Activated naive CD8-positive, alpha-beta T cell treated with anti-CD3 and anti-CD28 coated beads for 36 hours (primary cell): ENCODE measurements around the gene COL4A2. TPM values are rescaled to one million over a fixed set of nuclear protein-coding genes. Genes with fewer than 3 reads are reported as not detected.

Experiments used
- DNase-seq: peaks from one replicate; pipeline ENCODE4 v3.0.0; 2021
- H3K27ac Mint-ChIP-seq: one replicate; pipeline ENCODE4 v1.8.0; 2022; ENCODE audit warnings: mild to moderate bottlenecking, moderate library complexity, mixed read lengths
- H3K27me3 Mint-ChIP-seq: one replicate; pipeline ENCODE4 v1.8.0; 2022; ENCODE audit warnings: mild to moderate bottlenecking, mixed read lengths
- H3K36me3 Mint-ChIP-seq: one replicate; pipeline ENCODE4 v1.8.0; 2021; ENCODE audit warnings: mild to moderate bottlenecking, mixed read lengths
- H3K4me1 Mint-ChIP-seq: one replicate; pipeline ENCODE4 v1.8.0; 2021; ENCODE audit warnings: mixed read lengths
- H3K4me3 Mint-ChIP-seq: one replicate; pipeline ENCODE4 v1.8.0; 2022; ENCODE audit warnings: mild to moderate bottlenecking, moderate library complexity, mixed read lengths
- H3K9me3 Mint-ChIP-seq: one replicate; pipeline ENCODE4 v1.8.0; 2022; ENCODE audit warnings: mixed read lengths
- total RNA-seq, 2 experiments: library from RNA; stranded (reverse); gene quantifications; one replicate each; pipeline ENCODE4 v1.2.3, GENCODE V29; 2021

Gene COL4A2
- total RNA-seq, 2 experiments from 2014 or later: not detected

DNA sequence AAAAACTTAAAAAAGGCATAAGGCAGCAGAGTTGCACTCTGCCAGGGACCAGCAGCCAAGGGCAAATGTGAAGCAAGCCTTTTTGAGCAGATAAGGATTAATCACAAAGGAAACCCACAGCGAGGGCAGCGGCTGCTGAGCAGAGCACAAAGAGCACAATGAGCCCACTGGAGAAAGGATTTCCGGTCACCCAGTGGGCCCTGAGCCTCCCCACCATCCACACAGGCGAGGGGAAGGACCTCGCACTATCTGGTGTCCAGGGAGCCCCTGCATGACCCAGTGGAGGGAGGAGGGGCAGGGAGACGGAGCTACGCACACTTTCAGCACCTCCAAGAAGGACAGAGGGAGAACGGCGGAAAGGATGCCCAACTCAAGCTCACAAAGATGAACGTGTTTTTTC is 40.1 kb upstream of the COL4A2 start:
- no peak for DNase-seq
- Mint-ChIP-seq H3K4me3 (no peak overlapping the region), H3K36me3 (no peaks in the 10 kb centered on the region), H3K4me1 (no peaks in the 10 kb centered on the region), H3K27ac (no peak overlapping the region), H3K27me3 (peaks cover 30% of the 10 kb centered on the region), H3K9me3 (no peaks in the 10 kb centered on the region)

DNA sequence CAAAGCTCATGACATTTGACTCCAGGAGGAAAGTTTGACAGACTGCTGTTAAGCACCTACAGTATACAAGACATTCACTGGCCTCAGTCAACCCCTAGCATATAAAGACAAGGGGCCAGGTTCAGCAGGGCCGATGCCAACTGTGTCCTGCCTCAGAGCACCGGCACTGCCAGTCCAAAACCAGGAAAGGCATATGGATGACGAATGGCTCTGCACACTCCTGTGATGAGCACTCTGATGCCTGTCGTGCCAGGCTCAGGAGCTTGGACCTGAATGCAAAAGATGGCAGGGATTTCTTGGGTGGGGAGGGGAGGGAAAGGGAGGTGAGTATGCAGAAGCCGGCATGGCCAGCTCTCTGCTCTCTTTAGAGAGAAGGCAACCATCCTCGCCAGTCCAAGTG is 39.0 kb upstream of the COL4A2 start:
- H3K9me3 Mint-ChIP-seq: no peaks in the 10 kb centered on the region
- no peaks in the 10 kb centered on the region for H3K4me1 Mint-ChIP-seq
- no peak overlapping the region for H3K27ac Mint-ChIP-seq
- DNase-seq: no peak
- no peak overlapping the region for H3K4me3 Mint-ChIP-seq
- peaks cover 27% of the 10 kb centered on the region for H3K27me3 Mint-ChIP-seq
- no peaks in the 10 kb centered on the region for H3K36me3 Mint-ChIP-seq

DNA sequence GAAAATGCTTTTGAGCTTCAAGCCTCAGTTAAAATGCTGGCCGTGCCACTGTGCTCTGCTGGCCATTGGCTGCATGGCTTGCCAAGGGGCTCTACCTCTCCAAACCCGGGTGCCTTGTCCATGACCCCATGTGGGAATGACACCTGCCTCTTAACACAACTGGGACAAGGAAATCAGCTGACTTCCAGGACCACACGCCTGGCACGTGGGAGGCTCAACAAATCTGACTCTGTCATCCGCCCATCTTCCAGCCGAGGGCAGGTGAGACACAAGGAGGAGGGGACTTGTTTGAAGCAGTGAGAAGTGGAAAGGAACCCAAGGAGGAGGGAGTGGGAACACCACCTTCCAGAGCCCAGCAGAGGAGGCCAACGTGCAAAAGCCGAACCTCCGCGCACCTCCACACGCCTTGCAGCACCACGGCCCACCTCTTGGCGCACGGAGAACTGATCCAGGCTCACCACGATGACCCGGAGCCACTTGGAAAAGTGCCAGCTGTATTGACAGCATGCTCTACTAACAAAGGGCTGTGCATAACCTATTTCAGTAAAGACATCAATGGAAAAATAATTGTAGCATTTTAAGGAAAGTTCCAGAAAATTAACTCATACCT is 38.4 kb upstream of the COL4A2 start:
- H3K27me3 Mint-ChIP-seq: peaks cover 27% of the 10 kb centered on the region
- no peaks in the 10 kb centered on the region for H3K4me1 Mint-ChIP-seq
- no peak for DNase-seq
- no peak overlapping the region for H3K27ac Mint-ChIP-seq
- H3K36me3 Mint-ChIP-seq: no peaks in the 10 kb centered on the region
- H3K4me3 Mint-ChIP-seq: no peak overlapping the region
- H3K9me3 Mint-ChIP-seq: no peaks in the 10 kb centered on the region

DNA sequence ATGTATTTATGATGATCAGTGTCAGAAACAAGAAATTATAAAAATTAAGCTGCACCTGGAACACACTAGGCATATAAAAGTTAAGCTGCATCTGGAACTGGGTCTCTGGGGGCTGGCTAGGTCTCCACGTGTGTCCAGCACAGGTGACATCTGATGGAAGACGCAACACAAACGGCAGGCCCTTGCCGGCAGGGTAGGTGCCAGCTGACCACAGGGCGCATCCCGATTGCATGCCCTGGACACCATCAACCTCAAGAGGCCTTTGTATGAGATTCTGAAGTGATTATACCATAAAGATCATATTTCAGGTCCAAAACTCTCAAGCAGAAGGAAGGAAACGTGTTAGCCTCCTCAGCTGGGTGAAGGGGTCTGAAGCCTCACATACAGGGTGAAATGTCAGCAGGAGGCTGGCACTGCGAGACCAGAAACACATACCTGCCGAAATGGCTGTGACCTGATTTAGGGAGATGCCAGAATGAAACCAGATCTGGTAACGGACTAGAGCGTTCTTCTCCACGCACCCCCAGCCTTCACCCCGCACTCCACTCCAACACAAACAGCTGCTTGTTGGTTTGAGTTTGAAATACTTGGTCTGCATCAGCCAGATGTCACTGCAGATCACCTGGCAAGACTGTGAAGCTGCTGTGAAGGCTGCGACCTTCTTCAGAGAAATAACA is 37.4 kb upstream of the COL4A2 start:
- Mint-ChIP-seq H3K4me1 (no peaks in the 10 kb centered on the region), H3K27me3 (peaks cover 22% of the 10 kb centered on the region), H3K36me3 (no peaks in the 10 kb centered on the region), H3K4me3 (no peak overlapping the region), H3K9me3 (no peaks in the 10 kb centered on the region), H3K27ac (no peak overlapping the region)
- no peak for DNase-seq

DNA sequence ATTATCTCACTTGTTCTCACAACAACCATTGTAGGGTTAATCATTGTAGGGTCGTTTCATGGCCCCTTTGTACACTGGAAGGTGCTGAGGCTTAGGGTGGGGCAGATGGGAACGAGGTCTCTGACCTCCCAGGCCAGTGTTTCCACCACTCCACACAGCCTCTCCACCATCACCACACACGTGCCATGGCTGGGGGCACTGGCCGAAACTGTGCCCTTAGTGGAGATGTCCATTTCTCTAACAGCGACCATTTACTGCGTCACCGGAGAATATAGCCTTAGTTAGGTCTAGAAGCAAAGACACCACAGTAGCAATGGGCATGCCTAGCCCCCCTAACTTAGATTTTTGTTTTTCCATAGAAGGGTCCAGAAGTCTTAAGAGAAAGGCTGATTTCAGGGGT is 36.6 kb upstream of the COL4A2 start:
- H3K4me1 Mint-ChIP-seq: no peaks in the 10 kb centered on the region
- H3K9me3 Mint-ChIP-seq: no peaks in the 10 kb centered on the region
- DNase-seq: no peak
- H3K27ac Mint-ChIP-seq: no peak overlapping the region
- H3K36me3 Mint-ChIP-seq: no peaks in the 10 kb centered on the region
- H3K27me3 Mint-ChIP-seq: peaks cover 19% of the 10 kb centered on the region
- no peak overlapping the region for H3K4me3 Mint-ChIP-seq

DNA sequence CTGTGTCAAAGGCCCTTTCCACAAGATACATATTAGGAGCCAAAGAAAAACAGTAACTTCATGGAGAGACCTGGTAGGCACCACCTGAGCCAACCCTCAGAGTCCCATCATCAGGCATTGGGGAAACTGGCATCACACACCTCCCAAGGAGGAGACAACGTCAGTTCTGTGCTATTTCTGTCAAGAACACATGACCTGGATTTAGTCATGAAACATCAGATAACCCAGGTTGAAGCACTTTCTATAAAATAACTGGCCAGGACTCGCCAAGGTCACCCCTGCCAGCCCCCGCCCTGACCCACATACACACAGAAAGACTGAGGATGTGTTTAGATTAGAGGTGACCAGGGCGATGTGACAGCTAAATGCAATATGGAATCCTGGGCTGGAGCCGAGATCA is 35.8 kb upstream of the COL4A2 start:
- H3K4me3 Mint-ChIP-seq: no peak overlapping the region
- no peaks in the 10 kb centered on the region for H3K36me3 Mint-ChIP-seq
- no peaks in the 10 kb centered on the region for H3K4me1 Mint-ChIP-seq
- H3K27me3 Mint-ChIP-seq: peaks cover 19% of the 10 kb centered on the region
- no peak overlapping the region for H3K27ac Mint-ChIP-seq
- no peaks in the 10 kb centered on the region for H3K9me3 Mint-ChIP-seq
- DNase-seq: no peak

DNA sequence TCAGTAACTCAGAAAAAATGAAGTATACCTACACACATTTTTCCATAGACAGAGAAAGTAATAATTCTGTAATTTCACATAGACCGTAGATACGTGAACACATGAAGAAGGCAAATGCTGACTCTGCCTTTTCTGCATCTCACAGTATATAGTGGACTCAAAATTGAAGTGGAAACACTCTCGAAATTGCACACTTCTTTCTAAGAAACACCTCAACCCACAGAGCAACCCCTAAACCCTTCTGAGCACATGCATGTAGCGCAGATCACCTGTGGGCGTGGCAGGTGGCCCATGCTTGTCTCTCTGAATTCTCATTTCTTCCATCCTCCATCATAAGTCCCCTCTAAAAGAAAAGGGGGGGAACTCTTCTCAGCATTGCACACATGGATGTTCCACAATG is 34.9 kb upstream of the COL4A2 start:
- Mint-ChIP-seq H3K27ac (no peak overlapping the region), H3K4me3 (no peak overlapping the region), H3K4me1 (no peaks in the 10 kb centered on the region), H3K36me3 (no peaks in the 10 kb centered on the region), H3K27me3 (peaks cover 19% of the 10 kb centered on the region), H3K9me3 (no peaks in the 10 kb centered on the region)
- DNase-seq: no peak

DNA sequence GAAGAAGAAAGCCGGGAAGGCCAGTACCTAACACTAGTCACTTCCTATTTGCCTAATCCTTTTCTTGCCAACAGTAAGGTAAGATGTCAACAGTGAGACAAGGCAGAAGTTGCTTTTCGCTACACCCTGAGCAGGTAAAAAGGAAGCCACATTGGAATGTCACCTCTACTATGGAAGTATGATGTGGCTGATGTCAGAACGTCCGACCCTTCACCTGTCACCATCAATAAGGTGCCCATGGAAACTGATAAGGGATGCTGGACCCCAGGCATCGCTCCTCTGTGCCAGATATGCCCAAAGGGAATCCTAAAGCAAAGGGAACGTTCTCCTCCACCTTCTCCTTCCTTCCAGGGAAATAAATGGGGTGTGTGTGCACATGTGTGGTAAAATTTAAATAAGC is 34.4 kb upstream of the COL4A2 start:
- Mint-ChIP-seq H3K27ac (no peak overlapping the region), H3K36me3 (no peaks in the 10 kb centered on the region), H3K4me1 (no peaks in the 10 kb centered on the region), H3K9me3 (no peaks in the 10 kb centered on the region), H3K27me3 (peaks cover 19% of the 10 kb centered on the region), H3K4me3 (no peak overlapping the region)
- no peak for DNase-seq

DNA sequence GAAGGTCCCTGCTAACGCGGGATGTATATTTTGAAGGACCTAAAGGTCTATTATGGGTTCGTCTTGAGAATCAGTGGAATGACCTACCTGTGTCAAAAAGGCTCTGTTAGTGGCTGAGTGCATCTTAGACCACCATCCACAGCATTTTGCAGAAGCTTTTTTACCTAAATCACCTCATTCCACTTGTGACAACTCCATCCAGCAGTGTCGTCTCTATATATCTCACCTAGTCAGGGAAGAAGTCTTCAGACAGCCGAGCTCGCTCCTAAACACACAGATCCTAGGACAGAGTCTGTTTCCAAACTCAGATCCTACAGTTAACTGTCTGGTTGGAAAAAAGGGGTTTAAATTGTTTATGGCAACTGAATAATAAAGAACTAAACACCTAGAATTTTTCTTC is 33.8 kb upstream of the COL4A2 start:
- no peak overlapping the region for H3K27ac Mint-ChIP-seq
- peaks cover 21% of the 10 kb centered on the region for H3K27me3 Mint-ChIP-seq
- no peaks in the 10 kb centered on the region for H3K9me3 Mint-ChIP-seq
- H3K36me3 Mint-ChIP-seq: no peaks in the 10 kb centered on the region
- DNase-seq: no peak
- H3K4me1 Mint-ChIP-seq: no peaks in the 10 kb centered on the region
- no peak overlapping the region for H3K4me3 Mint-ChIP-seq

DNA sequence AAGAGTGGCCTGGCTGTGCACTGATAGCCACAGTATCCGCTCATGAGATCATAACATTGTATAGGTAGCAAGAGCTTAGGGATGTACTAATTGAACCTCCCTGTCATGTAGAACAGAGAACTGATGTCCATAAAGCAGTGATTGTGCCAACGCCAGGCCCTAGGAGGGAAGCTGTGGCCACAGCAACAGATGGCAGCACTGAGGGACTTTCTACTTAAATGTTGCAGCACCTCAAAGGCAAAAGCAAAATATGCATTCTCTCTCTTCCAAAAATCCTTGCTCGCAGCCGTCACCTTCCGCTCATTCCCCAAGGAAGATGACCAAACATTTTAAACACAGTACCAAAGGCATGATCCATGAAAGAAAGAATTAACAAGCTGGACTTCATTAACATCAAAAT is 32.4 kb upstream of the COL4A2 start:
- H3K4me3 Mint-ChIP-seq: no peak overlapping the region
- H3K36me3 Mint-ChIP-seq: no peaks in the 10 kb centered on the region
- peaks cover 26% of the 10 kb centered on the region for H3K27me3 Mint-ChIP-seq
- no peaks in the 10 kb centered on the region for H3K9me3 Mint-ChIP-seq
- no peaks in the 10 kb centered on the region for H3K4me1 Mint-ChIP-seq
- H3K27ac Mint-ChIP-seq: no peak overlapping the region
- DNase-seq: no peak

DNA sequence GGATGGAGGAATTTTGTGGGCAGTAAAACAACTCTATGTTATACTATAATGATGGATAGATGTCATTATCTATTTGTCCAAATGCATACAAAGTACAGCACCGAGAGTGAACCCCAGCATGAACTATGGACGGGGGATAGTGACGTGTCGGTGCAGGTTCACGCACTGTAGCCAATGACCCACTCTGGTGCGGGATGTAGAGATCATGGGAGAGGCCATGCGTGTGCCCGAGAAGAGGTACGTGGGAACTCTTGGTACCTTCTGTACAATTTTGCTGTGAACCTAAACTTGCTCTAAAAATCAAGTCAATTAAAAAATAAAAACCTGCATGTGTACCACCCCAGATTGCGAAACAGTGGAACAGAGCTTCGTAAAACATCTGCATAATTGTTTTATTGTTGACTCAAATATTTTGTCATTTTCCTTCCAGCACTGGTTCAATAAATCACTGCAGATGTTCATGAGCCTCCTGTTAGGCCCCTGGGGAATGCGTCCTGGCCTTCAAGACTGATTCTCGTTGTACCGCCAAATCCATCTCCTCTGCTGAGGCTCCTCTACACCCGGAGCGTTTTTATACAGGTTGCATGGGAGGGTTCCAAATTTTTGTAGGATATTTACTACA is 31.0 kb upstream of the COL4A2 start:
- DNase-seq: no peak
- H3K27me3 Mint-ChIP-seq: peaks cover 27% of the 10 kb centered on the region
- H3K9me3 Mint-ChIP-seq: no peaks in the 10 kb centered on the region
- H3K27ac Mint-ChIP-seq: no peak overlapping the region
- H3K36me3 Mint-ChIP-seq: no peaks in the 10 kb centered on the region
- H3K4me3 Mint-ChIP-seq: no peak overlapping the region
- peaks cover 3% of the 10 kb centered on the region for H3K4me1 Mint-ChIP-seq

DNA sequence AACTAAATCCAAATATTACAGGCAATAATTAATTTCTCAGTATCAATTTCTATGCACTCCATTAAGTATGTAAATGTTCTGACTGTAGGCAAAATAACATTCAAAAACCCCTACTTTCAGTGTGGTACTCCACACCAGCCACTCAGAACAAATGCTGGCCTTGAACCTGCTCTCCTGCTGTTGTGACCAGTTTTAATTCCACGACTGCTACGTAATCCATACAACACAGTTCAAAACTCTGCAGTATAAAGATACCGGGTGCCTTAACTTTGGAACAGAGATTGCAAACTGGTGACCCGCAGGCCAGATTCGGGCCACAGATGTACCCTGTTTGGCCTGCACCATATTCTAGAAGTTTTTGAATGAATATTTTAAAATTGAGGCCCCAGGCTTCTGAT is 30.5 kb upstream of the COL4A2 start:
- Mint-ChIP-seq H3K36me3 (no peaks in the 10 kb centered on the region), H3K4me3 (no peak overlapping the region), H3K27me3 (peaks cover 22% of the 10 kb centered on the region), H3K27ac (no peak overlapping the region), H3K9me3 (peaks cover under 1% of the 10 kb centered on the region), H3K4me1 (peaks cover 3% of the 10 kb centered on the region)
- no peak for DNase-seq

DNA sequence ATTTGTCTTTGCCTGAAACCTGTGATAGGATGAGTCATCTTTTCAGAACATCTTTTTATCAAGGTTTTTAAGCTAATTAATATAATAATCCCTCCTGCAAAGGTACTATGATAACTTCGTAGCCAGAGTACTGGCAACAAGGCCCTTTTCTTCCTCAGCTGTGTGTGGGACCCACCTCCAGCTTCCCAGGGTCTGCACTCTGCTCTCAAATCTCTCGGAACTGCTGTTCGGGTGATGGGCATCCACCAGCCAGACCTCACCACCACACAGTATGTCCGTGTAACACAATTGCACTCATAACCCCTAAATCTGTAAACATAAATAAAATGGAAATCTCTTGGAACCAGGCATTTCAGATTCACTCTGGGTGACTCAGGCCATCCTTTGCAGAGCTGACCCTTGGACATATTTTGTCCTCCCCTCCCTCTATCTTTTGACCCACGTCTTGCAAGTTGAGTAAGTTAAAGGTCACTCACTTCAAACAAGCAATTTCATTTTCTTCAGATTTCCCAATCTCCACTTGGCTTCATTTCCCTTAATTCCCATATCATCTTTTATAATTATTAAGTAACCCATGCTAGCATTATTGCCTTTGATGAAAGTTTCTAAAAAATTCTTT is 29.6 kb upstream of the COL4A2 start:
- peaks cover 3% of the 10 kb centered on the region for H3K4me1 Mint-ChIP-seq
- peaks cover 23% of the 10 kb centered on the region for H3K27me3 Mint-ChIP-seq
- peaks cover 5% of the 10 kb centered on the region for H3K9me3 Mint-ChIP-seq
- H3K4me3 Mint-ChIP-seq: no peak overlapping the region
- DNase-seq: no peak
- no peaks in the 10 kb centered on the region for H3K36me3 Mint-ChIP-seq
- no peak overlapping the region for H3K27ac Mint-ChIP-seq

DNA sequence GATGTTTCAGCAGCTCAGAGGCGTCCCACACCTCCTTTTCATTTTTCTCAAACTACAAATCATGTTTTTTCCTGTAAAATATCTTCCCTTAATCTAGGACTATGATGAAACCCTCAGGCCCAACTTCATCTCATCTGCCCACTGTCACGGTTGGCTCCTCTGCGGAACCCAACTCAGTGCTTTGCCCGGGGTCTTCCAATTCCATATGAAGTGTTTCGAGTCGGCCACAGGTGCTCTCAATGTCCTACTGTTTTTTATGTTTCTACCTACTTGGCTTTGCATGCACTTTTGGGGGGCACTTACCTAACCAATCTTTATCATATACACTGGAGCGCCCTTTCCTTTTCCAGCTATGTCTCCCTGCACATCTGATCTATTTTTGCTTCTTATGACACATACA is 28.2 kb upstream of the COL4A2 start:
- peaks cover 3% of the 10 kb centered on the region for H3K4me1 Mint-ChIP-seq
- no peak overlapping the region for H3K4me3 Mint-ChIP-seq
- no peak for DNase-seq
- no peaks in the 10 kb centered on the region for H3K36me3 Mint-ChIP-seq
- peaks cover 23% of the 10 kb centered on the region for H3K27me3 Mint-ChIP-seq
- peaks cover 5% of the 10 kb centered on the region for H3K9me3 Mint-ChIP-seq
- no peak overlapping the region for H3K27ac Mint-ChIP-seq

DNA sequence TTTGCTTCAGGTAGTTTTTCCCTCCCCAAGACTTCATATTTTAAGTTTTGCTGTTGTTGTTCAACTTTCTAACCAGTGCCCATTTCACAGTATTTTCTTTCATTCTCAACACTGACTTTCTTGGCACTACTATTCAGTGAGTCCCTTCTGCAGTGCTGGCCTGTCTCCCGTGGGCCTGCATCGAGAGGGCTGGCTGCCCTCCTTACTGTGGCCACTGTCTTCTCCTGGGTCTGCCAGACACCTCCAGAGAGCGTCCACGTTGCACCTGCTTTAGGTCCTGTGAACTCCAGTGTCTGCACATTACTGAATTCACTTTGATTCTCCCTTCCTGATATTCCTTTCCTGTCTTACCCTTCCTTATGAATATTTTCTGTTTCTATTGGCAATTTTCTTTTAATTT is 27.4 kb upstream of the COL4A2 start:
- no peak overlapping the region for H3K4me3 Mint-ChIP-seq
- peaks cover 3% of the 10 kb centered on the region for H3K4me1 Mint-ChIP-seq
- DNase-seq: no peak
- H3K27me3 Mint-ChIP-seq: peaks cover 31% of the 10 kb centered on the region
- peaks cover 5% of the 10 kb centered on the region for H3K9me3 Mint-ChIP-seq
- no peak overlapping the region for H3K27ac Mint-ChIP-seq
- no peaks in the 10 kb centered on the region for H3K36me3 Mint-ChIP-seq
